GM12801 (cell line): ENCODE measurements around the gene SLC9A8.

Experiments
- CTCF ChIP-seq: IDR thresholded peaks from one replicate; pipeline ENCODE4 v1.5.1; 2011; ENCODE audit warnings: control low read depth; ENCODE audit not compliant: insufficient read length; ENCODE audit errors: extremely low read depth

Gene SLC9A8

GRCh38 chr20:49862607-49863200 lies 50.1 kb downstream of the SLC9A8 start:
- no peak for TF ChIP-seq CTCF

GRCh38 chr20:49863666-49864065 lies 51.0 kb downstream of the SLC9A8 start:
- no peak for TF ChIP-seq CTCF

DNA sequence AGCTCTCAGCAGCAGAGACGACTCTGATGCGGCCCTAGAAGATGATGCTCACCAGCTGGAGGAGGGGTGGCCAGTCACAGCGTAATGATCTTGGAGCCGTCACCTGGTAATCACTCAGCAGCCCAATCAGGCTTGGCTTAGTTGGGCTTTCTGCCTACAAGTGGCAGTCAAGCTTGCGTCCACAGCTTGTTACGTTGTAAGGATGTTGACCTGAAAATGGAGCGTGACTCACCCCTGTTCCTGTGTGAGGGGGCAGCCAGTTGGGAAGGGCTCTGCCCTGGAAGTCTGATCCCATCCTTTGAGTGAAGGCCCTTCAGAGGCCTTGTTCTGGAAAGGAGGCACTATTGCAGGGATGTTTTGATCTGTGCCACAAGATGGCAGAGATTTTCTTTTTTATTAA lies 52.9 kb downstream of the SLC9A8 start:
- TF ChIP-seq CTCF = no peak

DNA sequence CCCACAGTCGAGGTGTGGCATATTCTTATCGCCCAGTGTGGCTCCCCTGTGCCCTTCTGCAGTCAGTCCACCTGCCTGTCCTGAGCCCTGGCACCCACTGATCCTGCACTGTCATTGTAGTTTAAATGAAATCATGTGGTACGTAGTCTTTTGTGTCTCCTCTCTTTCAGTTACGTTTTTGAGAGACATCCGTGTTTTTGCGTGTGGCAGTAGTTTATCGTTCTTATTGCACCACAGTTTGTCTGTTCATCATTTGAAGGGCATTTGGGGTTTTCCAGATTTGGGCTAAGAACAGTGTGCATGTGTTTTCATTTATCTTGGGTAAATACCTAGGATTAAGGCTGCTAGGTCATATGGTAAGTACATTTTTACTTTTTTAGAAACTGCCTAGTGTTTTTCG lies 53.4 kb downstream of the SLC9A8 start:
- no peak for TF ChIP-seq CTCF

DNA sequence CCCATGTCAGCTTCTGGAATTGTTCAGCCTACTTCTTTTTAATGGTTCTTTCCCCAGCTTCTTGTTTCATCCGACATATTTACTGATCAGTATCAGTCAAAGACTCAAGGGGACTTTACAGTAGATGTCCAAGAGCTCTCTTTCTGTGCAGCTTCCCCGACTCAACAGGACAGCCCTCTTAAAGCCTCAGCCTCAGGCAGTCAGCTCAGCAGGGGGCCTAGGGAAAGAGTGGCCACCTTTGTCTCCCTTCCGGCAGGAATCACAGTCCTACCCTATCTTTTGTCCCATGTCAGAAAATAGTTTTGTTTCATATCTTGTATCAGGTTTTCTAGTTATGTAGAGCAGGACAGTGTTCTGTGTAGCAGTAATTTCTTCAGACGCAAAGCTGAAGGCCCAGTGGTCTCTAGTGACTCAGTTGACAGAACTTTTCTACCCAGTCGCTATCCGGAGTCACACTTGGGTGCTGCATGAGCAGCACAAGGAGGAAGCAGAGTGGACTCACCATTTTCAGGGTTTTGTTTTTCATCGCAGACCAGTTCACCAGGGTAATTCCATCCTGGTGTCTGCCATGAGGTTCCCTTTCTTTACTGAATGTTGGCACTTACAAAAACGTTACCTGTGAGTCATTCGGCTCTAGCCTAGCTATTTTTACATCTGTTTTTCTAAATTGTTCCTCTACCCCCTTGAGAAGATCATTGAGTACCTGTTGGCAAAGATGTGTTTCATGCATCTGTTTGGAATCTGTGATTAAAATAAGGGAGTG lies 55.0 kb downstream of the SLC9A8 start:
- no peak for TF ChIP-seq CTCF

DNA sequence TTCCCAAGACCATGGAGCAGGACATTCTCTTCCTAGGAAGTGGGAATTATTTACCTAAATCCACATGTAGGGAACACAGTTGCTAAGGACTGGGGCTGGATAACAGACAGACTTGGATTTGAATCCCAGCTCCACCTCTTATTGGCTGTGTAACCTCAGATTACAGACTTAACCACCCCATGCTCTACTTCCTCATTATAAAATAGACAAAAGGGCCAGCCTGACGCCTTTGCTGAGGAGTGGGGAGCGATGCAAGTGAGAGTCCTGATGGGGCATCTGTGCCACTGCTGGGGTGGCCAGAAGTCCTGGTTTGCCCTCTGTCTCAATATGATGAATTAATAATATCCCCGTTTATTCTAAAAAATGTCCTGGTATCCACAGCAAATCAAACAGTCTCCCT lies 55.9 kb downstream of the SLC9A8 start:
- TF ChIP-seq CTCF = no peak

DNA sequence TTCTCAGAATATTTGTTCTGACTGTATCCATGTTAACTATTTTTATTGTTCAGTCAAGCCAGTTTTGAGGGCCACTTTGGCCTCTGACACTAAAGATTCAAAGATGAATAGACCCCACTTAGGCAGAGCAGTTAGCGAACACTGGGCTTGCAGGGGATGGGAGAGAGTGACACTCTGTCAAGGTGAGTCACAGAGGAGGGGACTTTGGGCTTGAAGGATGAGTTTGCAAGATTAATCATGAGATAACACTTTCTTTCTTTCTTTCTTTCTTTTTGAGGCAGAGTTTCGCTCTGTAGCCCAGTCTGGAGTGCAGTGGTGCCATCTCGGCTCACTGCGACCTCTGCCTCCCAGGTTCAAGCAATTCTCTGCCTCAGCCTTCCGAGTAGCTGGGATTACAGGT lies 56.3 kb downstream of the SLC9A8 start:
- no peak for TF ChIP-seq CTCF
